GM12891 (cell line): ENCODE results near the gene OR6C74.

ENCODE experiments used
- PAX5 ChIP-seq: IDR thresholded peaks from 2 replicates; pipeline ENCODE4 v1.6.1; 2011; ENCODE audit warnings: low read length, moderate library complexity, mild to moderate bottlenecking; ENCODE audit not compliant: insufficient read depth, severe bottlenecking
- POLR2A ChIP-seq: IDR thresholded peaks from 2 replicates; pipeline ENCODE4 v1.6.1; 2011; ENCODE audit warnings: low read depth, low read length, control low read depth
- POLR2AphosphoS5 ChIP-seq: IDR thresholded peaks from 2 replicates; pipeline ENCODE4 v1.6.1; 2011; ENCODE audit warnings: low read depth, low read length, control low read depth
- SPI1 ChIP-seq: IDR thresholded peaks from 2 replicates; pipeline ENCODE4 v1.6.1; 2011; ENCODE audit warnings: low read depth, low read length, control low read depth
- TAF1 ChIP-seq: IDR thresholded peaks from 2 replicates; pipeline ENCODE4 v1.6.1; 2011; ENCODE audit warnings: low read depth, low read length, control low read depth

DNA sequence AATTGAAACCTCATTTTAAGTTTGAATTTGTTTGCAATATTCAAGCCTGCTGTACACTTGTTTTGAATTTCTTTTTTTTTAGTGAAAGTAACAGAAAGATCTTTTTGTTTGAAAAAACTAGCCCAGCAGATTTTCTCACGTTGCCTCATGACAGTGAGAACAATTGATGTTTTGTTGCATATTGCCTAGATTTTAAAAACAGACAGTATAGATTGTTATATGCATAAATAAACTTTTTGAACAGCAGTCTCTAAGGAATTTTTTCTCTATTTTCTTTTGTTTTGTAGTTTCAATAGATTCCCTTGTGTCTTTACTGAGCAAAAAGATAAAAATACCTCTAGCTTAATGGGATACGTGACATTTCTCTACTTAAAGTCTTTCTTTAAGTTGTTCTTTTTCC, 36.6 kb downstream of the OR6C74 start:
- TF ChIP-seq POLR2AphosphoS5 (no peak), POLR2A (no peak), TAF1 (no peak), SPI1 (no peak), PAX5 (no peak)
